GM18907 (cell line): ENCODE results near the gene FGF2.
"Not testable (repeated sequence)": the region's sequence is repeated elsewhere in the genome, so short reads cannot be mapped to it uniquely, and the experiment has no call there.

ENCODE experiments used
- ATAC-seq: cut with Tn5 transposase; IDR thresholded peaks from one replicate; pipeline ENCODE4 v1.9.1; 2021; ENCODE audit warnings: mild to moderate bottlenecking, moderate library complexity; ENCODE audit not compliant: unreplicated experiment

The FGF2 gene

DNA sequence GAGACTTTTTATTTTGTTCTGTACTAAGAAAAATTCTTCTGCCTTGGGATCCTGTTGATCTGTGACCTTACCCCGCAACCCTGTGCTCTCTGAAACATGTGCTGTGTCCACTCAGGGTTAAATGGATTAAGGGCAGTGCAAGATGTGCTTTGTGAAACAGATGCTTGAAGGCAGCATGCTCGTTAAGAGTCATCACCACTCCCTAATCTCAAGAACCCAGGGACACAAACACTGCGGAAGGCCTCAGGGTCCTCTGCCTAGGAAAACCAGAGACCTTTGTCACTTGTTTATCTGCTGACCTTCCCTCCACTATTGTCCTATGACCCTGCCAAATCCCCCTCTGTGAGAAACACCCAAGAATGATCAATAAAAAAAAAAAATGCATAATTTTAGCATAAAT lies 13.8 kb upstream of the FGF2 start:
- not testable (repeated sequence) for ATAC-seq

DNA sequence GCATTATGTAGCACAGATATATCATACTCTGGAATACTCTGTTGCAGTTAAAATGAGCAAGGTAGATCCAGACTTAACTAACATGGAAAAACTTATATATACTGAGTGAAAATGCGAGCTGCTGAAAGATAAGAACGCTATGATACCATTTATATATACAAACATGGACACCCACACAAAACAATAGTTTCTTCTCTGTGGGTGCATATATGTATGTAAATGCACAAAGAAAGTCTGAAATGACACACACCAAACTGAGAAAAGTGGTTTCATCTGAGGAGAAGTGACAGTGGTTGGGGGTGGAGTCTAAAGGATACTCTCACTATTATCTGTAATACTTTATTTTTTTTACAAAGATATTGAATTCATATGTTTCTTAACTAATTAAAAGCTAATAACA lies 12.2 kb upstream of the FGF2 start:
- ATAC-seq = peak; percentile 97

DNA sequence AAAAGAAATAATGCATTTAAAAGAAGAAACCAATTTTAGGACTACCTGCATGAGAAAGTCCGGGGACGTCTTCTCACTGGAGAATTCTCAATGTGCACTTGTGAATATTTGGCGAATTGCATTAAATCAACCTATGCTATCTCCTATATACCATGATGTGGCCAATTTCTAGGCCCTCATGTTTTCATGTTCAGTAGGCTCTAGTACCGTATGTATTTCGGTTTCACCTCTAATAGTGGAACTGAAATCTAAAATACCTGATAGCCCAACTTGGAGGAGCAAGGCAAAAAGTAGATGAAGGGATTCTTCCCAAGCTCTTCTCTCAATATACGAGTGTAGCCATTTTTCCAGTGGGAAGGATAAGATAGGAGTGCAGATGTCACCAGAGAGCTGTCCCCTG lies 11.4 kb upstream of the FGF2 start:
- ATAC-seq = no peak

DNA sequence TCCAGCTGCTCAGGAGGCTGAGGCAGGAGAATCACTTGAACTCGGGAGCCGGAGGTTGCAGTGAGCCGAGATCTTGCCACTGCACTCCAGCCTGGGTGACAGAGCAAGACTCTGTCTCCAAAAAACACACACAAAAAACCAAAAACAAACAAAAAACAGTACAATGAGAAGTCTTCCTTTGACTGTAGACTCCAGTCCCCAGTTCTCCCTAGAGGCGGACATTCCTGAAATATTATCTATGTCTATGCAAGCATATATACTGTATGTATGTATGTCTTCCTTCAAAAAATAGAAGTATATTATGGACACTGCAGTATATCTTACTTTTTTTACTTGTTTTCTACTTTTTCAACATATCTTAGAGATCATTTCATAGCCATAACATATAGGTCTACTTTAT lies 10.2 kb upstream of the FGF2 start:
- ATAC-seq = no peak

DNA sequence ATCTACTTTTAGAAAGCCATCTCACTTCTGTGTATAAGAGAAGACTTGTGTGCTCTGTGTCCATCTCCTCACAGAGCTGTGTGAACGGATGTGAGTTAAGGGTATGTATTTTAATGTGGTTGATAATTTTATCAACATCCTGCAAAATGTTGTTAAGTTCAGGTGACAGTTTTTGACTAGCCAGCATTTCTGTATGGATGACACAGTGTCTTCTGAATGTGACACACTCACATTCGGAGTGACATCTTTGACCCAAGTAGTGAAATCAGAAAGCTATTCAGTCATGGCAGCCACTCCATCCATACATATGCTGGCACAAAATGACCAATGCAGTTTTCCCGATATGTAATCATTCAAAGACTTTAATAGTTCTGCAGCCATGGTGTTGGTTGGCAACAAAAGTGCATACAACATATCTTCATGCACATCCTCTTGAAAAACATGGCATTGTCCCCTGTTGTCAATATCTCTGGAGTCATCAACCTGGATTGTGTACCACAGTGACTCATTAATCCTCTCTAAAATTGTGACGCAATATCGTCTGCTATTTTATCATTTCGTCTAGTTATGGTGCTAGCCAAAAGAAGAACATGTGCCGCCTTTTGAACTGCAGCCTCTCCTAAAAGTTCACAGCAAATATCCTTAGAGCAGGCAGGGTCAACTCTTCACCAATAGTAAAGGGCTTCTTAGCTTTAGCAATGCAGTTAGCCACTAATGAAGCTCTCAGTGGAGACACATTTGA lies 6.8 kb upstream of the FGF2 start:
- no peak for ATAC-seq

DNA sequence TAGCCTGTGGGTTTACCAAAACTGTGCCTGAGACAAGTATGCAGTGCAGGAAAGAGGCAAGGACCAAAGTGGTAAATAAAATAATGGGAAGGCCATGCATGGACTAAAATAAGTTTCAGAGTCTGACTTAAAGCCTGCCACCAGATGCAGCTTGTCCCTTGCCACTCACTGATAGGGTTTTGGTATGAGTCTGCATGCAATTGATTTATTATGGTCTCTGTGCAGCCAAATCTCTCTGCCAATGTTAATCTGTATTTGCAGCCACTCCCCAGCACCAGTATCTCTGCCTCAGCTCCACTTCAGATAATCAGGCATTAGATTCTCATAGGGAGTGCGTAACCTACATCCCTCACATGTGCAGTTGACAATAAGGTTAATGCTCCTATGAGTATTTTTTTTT lies 5.5 kb upstream of the FGF2 start:
- ATAC-seq = no peak

DNA sequence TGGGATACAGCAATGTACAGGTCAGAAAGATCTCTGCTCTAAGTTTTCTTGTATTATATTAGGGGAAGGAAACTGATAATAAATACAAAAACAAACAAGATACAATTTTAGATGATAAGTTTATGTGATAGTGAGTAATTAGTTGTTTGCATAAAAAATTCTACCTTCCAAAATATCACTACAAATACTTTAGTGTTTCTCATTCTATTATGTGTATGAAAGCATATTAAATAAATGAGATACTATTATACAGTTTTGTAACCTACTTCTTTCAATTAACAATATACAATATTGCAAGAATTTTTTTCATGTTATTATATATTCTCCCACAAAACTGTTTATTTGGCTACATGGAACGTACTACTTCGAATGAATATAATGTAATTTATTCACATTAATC lies 4.2 kb upstream of the FGF2 start:
- no peak for ATAC-seq

DNA sequence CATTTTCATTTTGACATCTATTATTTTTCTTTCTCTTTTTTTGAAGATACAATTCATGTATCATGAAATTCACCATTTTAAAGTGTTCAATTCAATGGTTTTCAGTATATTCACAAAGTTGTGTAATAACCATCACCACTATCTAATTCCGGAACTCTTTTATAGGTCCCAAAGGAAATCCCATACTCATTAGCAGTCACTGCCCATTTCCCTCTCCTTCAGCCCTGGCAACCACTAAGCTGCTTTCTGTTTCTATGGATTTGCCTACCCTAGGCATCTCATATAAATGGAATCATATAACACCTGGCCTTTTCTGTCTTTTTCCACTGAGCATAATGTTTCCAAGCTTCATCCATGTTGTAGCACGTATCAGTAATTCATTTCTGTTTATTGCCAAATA lies 3.2 kb upstream of the FGF2 start:
- ATAC-seq = no peak

DNA sequence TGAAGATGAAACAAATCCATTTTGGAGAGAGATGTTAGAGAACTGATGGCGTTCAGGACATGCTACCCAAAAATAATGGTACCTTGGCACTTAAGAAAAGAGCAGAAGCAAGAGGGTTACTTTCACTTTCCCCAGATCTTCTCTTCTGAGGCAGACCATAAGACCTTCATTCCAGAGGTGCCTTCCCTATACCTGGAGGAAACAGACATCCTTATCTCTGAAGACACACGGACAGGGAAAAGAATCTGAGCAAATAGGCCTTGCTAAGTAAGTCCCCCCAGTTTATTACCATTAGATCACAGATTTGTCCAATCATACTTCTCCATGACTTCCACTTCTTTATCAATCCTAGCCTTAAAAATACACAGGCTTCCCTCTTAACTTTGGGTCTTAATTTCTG lies 2.0 kb upstream of the FGF2 start:
- no peak for ATAC-seq

DNA sequence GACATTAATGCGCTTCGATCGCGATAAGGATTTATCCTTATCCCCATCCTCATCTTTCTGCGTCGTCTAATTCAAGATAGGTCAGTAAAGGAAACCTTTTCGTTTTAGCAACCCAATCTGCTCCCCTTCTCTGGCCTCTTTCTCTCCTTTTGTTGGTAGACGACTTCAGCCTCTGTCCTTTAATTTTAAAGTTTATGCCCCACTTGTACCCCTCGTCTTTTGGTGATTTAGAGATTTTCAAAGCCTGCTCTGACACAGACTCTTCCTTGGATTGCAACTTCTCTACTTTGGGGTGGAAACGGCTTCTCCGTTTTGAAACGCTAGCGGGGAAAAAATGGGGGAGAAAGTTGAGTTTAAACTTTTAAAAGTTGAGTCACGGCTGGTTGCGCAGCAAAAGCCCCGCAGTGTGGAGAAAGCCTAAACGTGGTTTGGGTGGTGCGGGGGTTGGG lies 528 bp upstream of the FGF2 start:
- no peak for ATAC-seq

DNA sequence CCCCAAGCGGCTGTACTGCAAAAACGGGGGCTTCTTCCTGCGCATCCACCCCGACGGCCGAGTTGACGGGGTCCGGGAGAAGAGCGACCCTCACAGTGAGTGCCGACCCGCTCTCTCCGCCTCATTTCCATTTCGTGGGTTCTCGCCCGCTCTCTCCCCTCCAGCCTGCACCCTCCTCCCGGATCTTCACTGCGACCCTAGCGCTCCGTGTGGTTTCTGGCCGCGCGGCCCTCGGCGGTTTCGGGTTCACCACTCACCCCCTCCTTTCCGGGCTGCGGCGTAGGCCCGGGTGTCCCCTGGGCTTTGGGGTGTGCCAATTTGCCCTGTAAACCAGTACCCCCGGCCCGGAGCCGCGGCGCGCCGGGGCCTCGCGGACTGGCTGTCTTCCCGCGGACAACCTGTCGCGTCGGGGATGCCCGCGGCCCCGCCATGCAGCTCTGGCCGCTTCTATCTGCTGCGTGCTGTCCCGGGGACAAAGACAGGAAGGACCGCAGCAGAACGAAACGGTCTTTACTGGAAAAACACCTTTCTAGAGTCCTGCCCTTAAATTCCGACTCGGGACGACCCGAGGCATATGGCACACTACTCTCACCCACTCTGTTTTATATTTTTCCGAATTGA lies 737 bp downstream of the FGF2 start:
- ATAC-seq = peak; percentile 72

DNA sequence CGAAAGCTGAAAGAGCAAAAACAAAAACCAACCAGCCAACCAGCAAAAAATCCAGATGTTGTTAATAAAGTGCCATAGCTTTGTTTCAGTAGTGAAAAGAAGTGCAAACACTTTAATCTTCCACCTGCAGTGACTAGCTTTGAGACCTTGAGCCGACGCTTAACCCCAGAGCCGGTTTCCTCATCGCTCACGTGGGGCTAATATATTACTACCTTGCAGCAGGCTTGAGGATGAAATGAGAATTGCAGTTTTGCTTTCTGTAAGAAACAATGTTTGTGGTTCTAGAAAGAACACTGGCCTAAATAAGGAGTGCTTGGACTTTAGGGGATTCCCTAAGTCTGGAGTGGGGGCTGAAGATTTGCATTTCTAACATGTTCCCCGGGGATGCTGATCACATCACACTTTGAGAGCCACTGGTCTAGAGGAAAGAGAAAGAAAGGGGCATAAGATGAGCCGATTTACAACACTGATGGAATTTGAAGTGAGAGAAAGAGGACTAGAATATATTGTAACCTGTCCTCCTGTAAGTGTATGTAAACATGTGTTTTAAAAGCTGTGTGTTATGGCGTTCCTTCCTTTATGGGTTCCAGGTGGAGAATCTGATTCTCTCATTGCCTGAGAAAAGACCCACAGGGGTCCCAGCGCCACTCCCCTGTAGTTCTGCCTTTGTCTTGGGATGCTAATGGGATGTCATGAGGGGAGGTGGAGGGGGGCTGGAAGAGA lies 1.4 kb downstream of the FGF2 start:
- peak; percentile 93 for ATAC-seq

DNA sequence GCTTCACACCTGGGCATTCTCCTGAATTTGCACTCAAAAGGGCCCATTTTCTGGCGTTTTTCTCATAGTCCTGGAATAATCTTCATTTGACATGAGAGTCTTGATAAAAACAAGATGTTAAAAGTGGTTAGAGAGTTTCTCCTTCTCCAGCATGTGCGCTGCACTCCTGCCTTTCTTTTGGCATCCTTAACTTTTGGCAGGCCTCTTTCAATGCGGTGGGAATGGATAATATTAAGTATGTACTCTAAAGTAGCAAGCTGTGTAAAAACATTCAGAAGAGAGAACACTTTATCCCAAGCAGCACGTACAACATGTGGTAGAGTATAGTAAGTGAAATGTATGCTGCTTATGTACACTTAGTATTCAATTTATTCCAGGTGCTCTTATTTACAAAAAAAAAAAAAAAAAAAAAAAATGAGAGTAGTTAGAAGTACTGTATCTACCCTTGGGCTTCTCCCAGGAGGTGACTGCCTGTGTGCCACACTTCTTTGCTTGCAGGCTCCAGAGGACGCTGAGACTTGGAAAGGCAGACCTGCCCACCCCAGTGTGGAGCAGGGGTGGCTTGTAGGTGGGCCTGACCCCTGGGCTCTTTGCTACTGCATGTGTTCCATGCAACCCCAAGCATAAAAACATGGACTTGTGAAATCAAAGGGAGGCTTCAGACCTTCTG lies 3.9 kb downstream of the FGF2 start:
- no peak for ATAC-seq

DNA sequence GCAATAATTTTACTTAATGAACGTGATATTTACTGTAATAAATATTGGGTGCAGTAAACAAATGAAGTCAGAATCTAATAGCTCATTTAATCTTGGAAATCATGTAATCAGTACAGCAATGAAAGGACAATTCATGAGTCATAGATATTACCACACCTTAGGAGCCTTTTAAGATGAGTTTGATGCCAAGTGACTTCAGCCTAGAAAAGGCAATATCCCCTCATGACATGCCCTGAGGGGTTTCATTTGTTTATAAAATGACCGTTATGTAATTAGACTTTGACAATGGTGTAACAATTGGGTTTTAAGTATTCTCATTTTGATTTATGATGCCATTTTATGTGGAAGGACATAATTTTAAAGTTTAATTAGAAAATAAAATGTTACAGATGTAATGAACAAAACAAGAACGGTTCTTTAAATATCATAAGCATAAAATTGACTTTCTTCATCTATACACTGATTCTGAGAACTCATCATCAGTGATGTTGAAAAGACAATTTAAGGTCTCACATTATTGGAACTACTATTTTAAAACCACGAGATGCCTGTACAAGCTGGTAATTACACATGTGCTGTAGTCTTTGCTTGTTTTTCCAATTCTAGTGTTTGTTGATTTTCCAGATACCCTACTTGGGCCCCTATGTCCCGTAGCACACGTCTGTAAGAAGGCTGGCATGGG lies 5.0 kb downstream of the FGF2 start:
- no peak for ATAC-seq

DNA sequence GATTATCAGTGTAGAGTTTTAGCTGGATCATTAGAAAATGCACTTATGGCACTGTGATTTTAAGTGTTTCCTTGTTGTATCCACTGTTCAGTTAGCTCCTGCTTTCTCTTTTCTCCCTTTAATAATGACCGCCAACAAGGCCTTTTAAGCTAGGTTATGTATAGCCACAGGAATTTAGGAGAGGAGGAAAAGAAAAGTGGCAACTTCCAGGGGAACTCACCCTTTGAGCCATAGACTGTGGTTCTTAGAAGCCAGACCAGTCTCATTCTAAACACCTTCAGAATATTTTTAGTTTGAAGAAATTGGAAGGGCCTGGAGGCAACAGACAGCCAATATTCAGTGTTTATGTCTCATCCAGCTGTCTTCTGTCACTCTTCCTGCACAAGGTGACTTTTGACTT lies 6.1 kb downstream of the FGF2 start:
- no peak for ATAC-seq

DNA sequence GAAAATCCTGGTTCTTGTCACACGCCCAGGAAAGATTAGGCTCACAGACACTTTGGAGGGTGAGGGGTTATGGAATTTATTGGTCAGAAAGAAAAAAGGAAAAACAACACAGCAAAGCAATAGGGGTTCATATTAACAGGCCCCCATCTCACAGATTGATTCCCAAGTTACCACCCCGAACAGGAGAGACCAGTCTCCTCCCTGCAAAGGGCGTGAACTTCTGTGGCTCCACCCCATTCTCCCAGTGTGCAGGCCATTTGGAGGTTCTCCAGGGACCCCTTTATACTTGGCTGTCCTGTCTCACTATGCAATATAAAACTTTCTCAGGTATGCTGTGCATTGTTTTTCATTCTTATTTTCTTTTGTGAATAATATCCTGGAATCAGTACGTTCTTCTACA lies 7.4 kb downstream of the FGF2 start:
- ATAC-seq = no peak

DNA sequence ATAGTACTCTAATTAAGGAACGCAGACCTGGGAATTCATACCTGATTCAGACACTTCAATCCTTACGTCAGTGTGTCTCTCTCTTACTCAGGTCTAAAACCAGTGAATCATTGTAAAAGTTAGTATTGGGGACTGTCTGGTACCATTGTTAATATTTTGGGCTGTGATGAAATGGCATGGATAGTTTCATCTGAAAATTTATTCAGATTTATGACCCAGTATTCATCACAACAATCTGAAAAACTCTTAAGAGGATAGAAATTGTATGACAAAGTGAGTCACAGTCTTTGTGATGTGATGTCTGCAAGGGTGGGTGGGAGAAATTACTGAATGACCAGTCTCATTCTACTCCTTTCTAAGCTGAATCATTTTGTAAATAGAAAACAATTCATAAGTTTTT lies 10.3 kb downstream of the FGF2 start:
- ATAC-seq = no peak

DNA sequence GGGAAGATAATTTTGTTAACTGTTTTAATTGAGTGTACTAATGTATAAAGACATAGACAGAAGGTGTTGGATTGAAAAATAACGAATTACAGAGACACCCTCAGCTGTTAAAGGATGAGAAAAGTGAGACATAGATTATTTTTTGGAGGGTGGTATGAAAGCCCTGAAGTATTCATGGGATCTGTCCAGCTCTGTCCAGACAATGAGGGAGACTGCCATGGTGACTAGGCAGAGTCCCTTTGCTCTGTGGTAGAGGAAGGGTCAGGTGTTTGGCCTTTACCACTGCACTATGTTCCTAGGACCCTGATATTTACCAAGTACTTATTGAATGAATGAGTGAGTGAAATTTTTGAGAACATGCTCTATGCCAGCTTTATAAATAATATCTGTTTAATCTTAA lies 11.4 kb downstream of the FGF2 start:
- no peak for ATAC-seq

DNA sequence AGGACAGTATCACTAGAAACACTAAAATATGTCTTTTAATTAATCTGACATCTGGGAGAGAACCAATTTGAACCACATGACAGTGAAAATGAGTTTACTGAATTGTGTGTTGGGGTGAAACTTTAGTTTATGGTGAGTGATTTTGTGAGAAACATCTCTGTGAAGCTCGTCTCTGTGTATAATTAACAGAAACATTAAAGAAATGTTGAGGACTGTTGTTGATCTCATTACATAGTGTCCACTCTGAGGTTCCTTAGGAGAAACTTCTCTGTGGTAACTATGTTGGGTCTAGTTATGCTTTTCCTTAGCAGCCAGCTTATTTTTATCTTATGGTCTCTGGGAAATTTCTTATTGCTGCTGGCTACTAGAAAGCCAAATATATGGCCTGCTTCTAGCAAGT lies 15.8 kb downstream of the FGF2 start:
- ATAC-seq = no peak

DNA sequence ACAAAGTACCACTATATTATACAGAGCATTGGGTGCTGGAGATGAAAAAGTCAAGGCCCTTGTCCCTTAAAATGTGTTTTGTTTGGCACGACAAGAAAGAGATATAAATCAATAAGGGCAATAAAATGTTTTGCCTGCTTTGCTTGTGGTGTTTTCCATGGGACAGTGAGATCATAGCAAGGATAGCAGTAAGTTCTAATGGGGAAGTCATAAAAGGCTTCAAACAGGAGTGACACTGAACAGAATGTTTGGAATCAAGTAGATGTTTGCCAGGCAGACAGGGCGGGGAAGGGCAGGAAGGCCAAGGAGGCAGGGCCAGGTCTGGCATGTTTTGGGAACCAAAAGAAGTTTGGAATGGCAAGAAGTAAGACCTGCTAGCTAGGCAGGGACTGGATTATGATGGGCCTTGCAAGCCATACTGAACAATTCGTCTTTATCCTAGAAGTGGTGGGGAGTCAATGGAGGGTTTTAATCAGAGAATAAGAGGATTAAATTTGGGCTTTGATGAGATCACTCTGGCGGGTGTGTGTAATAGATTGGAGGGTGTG lies 16.4 kb downstream of the FGF2 start:
- no peak for ATAC-seq

DNA sequence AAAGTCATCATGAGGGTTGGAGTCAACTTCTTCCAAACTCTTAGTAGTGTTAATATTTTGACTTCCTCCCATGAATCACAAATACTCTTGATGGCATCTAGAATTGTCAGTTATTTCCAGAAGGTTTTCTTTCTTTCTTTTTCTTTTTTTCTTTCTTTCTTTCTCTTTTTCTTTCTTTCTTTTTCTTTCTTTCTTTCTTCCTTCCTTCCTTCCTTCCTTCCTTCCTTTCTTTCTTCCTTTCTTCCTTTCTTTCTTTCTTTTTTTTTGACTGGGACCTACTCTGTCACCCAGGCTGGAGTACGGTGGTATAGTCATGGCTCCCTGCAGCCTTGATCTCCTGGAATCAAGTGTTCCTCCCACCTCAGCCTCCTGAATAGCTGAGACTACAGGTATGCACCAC lies 17.8 kb downstream of the FGF2 start:
- not testable (repeated sequence) for ATAC-seq
